ENCODE data around the gene RPIA.
"Not testable (repeated sequence)": the region's sequence is repeated elsewhere in the genome, so short reads cannot be mapped to it uniquely, and the experiment has no call there.

Gene RPIA

GRCh38 chr2:88733155-88733902 is 41.9 kb downstream of the RPIA start:
- DNase-seq (ENCODE audit: low read depth in 2 of 2, low spot score in 1 of 2): no peak

GRCh38 chr2:88735133-88735532 is 43.7 kb downstream of the RPIA start:
- no peak for DNase-seq (ENCODE audit: low read depth in 2 of 2, low spot score in 1 of 2)

- DNase-seq (ENCODE audit: low read depth in 2 of 2, low spot score in 1 of 2): peak in 1 of 2 donors; percentile 11
Observed at GRCh38 chr2:88735853-88736252, 44.4 kb downstream of the RPIA start.

GRCh38 chr2:88736437-88736836 is 45.0 kb downstream of the RPIA start:
- no peak for DNase-seq (ENCODE audit: low read depth in 2 of 2, low spot score in 1 of 2)

- no peak for DNase-seq (ENCODE audit: low read depth in 2 of 2, low spot score in 1 of 2)
Observed at GRCh38 chr2:88737385-88737784, 45.9 kb downstream of the RPIA start.

GRCh38 chr2:88738271-88738670 is 46.8 kb downstream of the RPIA start:
- DNase-seq (ENCODE audit: low read depth in 2 of 2, low spot score in 1 of 2): no peak

GRCh38 chr2:88739985-88740600 is 48.6 kb downstream of the RPIA start:
- peak; percentile 26 to 52 for DNase-seq (ENCODE audit: low read depth in 2 of 2, low spot score in 1 of 2)

GRCh38 chr2:88746929-88747490 is 55.5 kb downstream of the RPIA start:
- DNase-seq (ENCODE audit: low read depth in 2 of 2, low spot score in 1 of 2): no peak

GRCh38 chr2:88747990-88748389 is 56.5 kb downstream of the RPIA start:
- DNase-seq (ENCODE audit: low read depth in 2 of 2, low spot score in 1 of 2): no peak

GRCh38 chr2:88751768-88752167 is 60.3 kb downstream of the RPIA start:
- DNase-seq (ENCODE audit: low read depth in 2 of 2, low spot score in 1 of 2): no peak

- DNase-seq (ENCODE audit: low read depth in 2 of 2, low spot score in 1 of 2): no peak
Observed at GRCh38 chr2:88753833-88754584, 62.5 kb downstream of the RPIA start.

GRCh38 chr2:88754585-88755320 is 63.3 kb downstream of the RPIA start:
- no peak for DNase-seq (ENCODE audit: low read depth in 2 of 2, low spot score in 1 of 2)

- DNase-seq (ENCODE audit: low read depth in 2 of 2, low spot score in 1 of 2): no peak
Observed at GRCh38 chr2:88755836-88756235, 64.4 kb downstream of the RPIA start.

- no peak for DNase-seq (ENCODE audit: low read depth in 2 of 2, low spot score in 1 of 2)
Observed at GRCh38 chr2:88757025-88757424, 65.6 kb downstream of the RPIA start.

GRCh38 chr2:88758702-88759101 is 67.2 kb downstream of the RPIA start:
- not testable (repeated sequence) for DNase-seq (ENCODE audit: low read depth in 2 of 2, low spot score in 1 of 2)

GRCh38 chr2:88760819-88761598 is 69.5 kb downstream of the RPIA start:
- no peak for DNase-seq (ENCODE audit: low read depth in 2 of 2, low spot score in 1 of 2)

- no peak for DNase-seq (ENCODE audit: low read depth in 2 of 2, low spot score in 1 of 2)
Observed at GRCh38 chr2:88764141-88764849, 72.8 kb downstream of the RPIA start.

- no peak for DNase-seq (ENCODE audit: low read depth in 2 of 2, low spot score in 1 of 2)
Observed at GRCh38 chr2:88764850-88765153, 73.3 kb downstream of the RPIA start.

GRCh38 chr2:88765154-88765888 is 73.8 kb downstream of the RPIA start:
- DNase-seq (ENCODE audit: low read depth in 2 of 2, low spot score in 1 of 2): peak in 1 of 2 donors; percentile 12
